ENCODE data around the gene NOP14. TPM values are rescaled to one million over a fixed set of nuclear protein-coding genes. Genes with fewer than 3 reads are reported as not detected.
"Not testable (repeated sequence)": the region's sequence is repeated elsewhere in the genome, so short reads cannot be mapped to it uniquely, and the experiment has no call there.

The NOP14 gene
- 10 to 100 TPM; 19.2 to 22.6 (median 19.9) TPM for polyA plus RNA-seq

GRCh38 chr4:2963175-2963965, at the start of gene NOP14, which contains the start of gene GRK4:
Gene NOP14 (minus strand): TSS chr4:2963406. CDS start chr4:2963319, 87 bp downstream.
Gene GRK4 (plus strand): TSS chr4:2963571. CDS start chr4:2964071, 500 bp downstream.
- peak within 1 kb of the TSS; percentile 59 for H3K27ac ChIP-seq (ENCODE audit: low read depth, low read length)
- WGBS, 3 donors: 0% methylated on average over 78 to 105 of the region's 105 CpGs

GRCh38 chr4:3011456-3012220, 48.4 kb upstream of the NOP14 start:
- 88 to 89% (median 89%) methylated on average over 17 of the region's 17 CpGs for WGBS, 3 donors
- H3K27ac ChIP-seq (ENCODE audit: low read depth, low read length): no peak overlapping the region

- H3K27ac ChIP-seq (ENCODE audit: low read depth, low read length): no peak overlapping the region
- WGBS, 3 donors: 61 to 83% (median 80%) methylated on average over 5 of the region's 5 CpGs
Measured at GRCh38 chr4:3010998-3011397, 47.8 kb upstream of the NOP14 start.

GRCh38 chr4:3010577-3010976, 47.4 kb upstream of the NOP14 start:
- no peak overlapping the region for H3K27ac ChIP-seq (ENCODE audit: low read depth, low read length)
- WGBS, 3 donors: 71 to 91% (median 83%) methylated on average over 2 of the region's 2 CpGs

GRCh38 chr4:3009422-3009821, 46.2 kb upstream of the NOP14 start:
- no peak overlapping the region for H3K27ac ChIP-seq (ENCODE audit: low read depth, low read length)
- WGBS, 3 donors: 70 to 85% (median 81%) methylated on average over 7 of the region's 7 CpGs

GRCh38 chr4:3007724-3008123, 44.5 kb upstream of the NOP14 start:
- no peak overlapping the region for H3K27ac ChIP-seq (ENCODE audit: low read depth, low read length)
- 94 to 99% (median 94%) methylated on average over 2 of the region's 2 CpGs for WGBS, 3 donors

- no peak overlapping the region for H3K27ac ChIP-seq (ENCODE audit: low read depth, low read length)
- WGBS, 3 donors: 97% methylated on average over 4 of the region's 4 CpGs
Measured at GRCh38 chr4:2996415-2996814, 33.2 kb upstream of the NOP14 start.

GRCh38 chr4:2995546-2996265, 32.5 kb upstream of the NOP14 start:
- H3K27ac ChIP-seq (ENCODE audit: low read depth, low read length): no peak overlapping the region
- 71 to 80% (median 71%) methylated on average over 4 of the region's 4 CpGs for WGBS, 3 donors

- 95 to 100% (median 99%) methylated on average over 4 of the region's 4 CpGs for WGBS, 3 donors
- H3K27ac ChIP-seq (ENCODE audit: low read depth, low read length): no peak overlapping the region
Measured at GRCh38 chr4:2994917-2995316, 31.7 kb upstream of the NOP14 start.

- H3K27ac ChIP-seq (ENCODE audit: low read depth, low read length): no peak overlapping the region
- 91 to 98% (median 94%) methylated on average over 4 of the region's 4 CpGs for WGBS, 3 donors
Measured at GRCh38 chr4:2991243-2991642, 28.0 kb upstream of the NOP14 start.

GRCh38 chr4:2983715-2984114, 20.5 kb upstream of the NOP14 start:
- WGBS, 3 donors: 88 to 92% (median 89%) methylated on average over 7 of the region's 7 CpGs
- H3K27ac ChIP-seq (ENCODE audit: low read depth, low read length): not testable (repeated sequence)

- 84 to 95% (median 91%) methylated on average over 4 of the region's 4 CpGs for WGBS, 3 donors
Measured at GRCh38 chr4:2982012-2982411, 18.8 kb upstream of the NOP14 start.

GRCh38 chr4:2981256-2981819, 18.1 kb upstream of the NOP14 start:
- H3K27ac ChIP-seq (ENCODE audit: low read depth, low read length): no peak overlapping the region
- 91 to 94% (median 92%) methylated on average over 4 of the region's 4 CpGs for WGBS, 3 donors

More at GRCh38 chr4:2982012-2982411, 18.8 kb upstream of the NOP14 start:
- no peak overlapping the region for H3K27ac ChIP-seq (ENCODE audit: low read depth, low read length)

GRCh38 chr4:2977211-2978088, 14.2 kb upstream of the NOP14 start:
- no peak overlapping the region for H3K27ac ChIP-seq (ENCODE audit: low read depth, low read length)
- WGBS, 3 donors: 84 to 90% (median 86%) methylated on average over 14 of the region's 14 CpGs

- 81 to 95% (median 85%) methylated on average over 3 of the region's 3 CpGs for WGBS, 3 donors
- no peak overlapping the region for H3K27ac ChIP-seq (ENCODE audit: low read depth, low read length)
Measured at GRCh38 chr4:2971275-2971674, 8.1 kb upstream of the NOP14 start.

GRCh38 chr4:2968381-2968780, 5.2 kb upstream of the NOP14 start:
- no peak overlapping the region for H3K27ac ChIP-seq (ENCODE audit: low read depth, low read length)
- WGBS, 3 donors: 74 to 76% (median 74%) methylated on average over 3 of the region's 3 CpGs

GRCh38 chr4:2965262-2965661, 2.1 kb upstream of the NOP14 start:
- H3K27ac ChIP-seq (ENCODE audit: low read depth, low read length): no peak overlapping the region
- WGBS, 3 donors: 84 to 92% (median 89%) methylated on average over 16 of the region's 16 CpGs

Data from adipose tissue (tissue), 3 donors.